Kidney (tissue), 14 donors: ENCODE measurements around the gene MAGEB4. TPM values are rescaled to one million over a fixed set of nuclear protein-coding genes. Genes with fewer than 3 reads are reported as not detected.

ENCODE experiments used
- DNase-seq, 5 donors: peaks; one replicate each; pipeline ENCODE4 v3.0.0-alpha.2; 2013 to 2020
- FAIRE-seq: peaks from 2 replicates; lab custom pipeline; 2012; peaks lifted over from hg19 to GRCh38; lab: Jason Lieb, UNC
- H3K27ac ChIP-seq, 2 donors: one replicate each; pipeline ENCODE4 v1.7.0; 2013; ENCODE audit warnings: low read depth in 2 of 2, low read length in 2 of 2, inconsistent platforms in 1 of 2
- H3K27me3 ChIP-seq: one replicate; pipeline ENCODE4 v1.7.1; 2013; ENCODE audit warnings: low read length, inconsistent platforms; ENCODE audit not compliant: control insufficient read depth, insufficient read depth
- H3K36me3 ChIP-seq, 3 donors: one replicate each; pipeline versions ENCODE4 v1.7.0 to v1.7.1; 2013; ENCODE audit warnings: low read length in 3 of 3, control low read depth in 1 of 3, inconsistent platforms in 1 of 3; ENCODE audit not compliant: insufficient read depth in 3 of 3, control insufficient read depth in 2 of 3
- H3K4me1 ChIP-seq, 3 donors: one replicate each; pipeline versions ENCODE4 v1.7.0 to v1.7.1; 2013; ENCODE audit warnings: low read length in 3 of 3, inconsistent platforms in 1 of 3, low read depth in 1 of 3; ENCODE audit not compliant: control insufficient read depth in 2 of 3, insufficient read depth in 2 of 3
- H3K4me3 ChIP-seq, 3 donors: one replicate each; pipeline versions ENCODE4 v1.7.0 to v1.8.1; 2013; ENCODE audit warnings: low read length in 3 of 3, control low read depth in 1 of 3, inconsistent platforms in 1 of 3
- H3K9ac ChIP-seq, 3 donors: one replicate each; pipeline versions ENCODE4 v1.7.0 to v1.7.1; 2013; ENCODE audit warnings: low read length in 3 of 3, control low read depth in 1 of 3, inconsistent platforms in 1 of 3
- H3K9me3 ChIP-seq, 3 donors: one replicate each; pipeline versions ENCODE4 v1.7.0 to v1.7.1; 2013; ENCODE audit warnings: low read length in 3 of 3, control low read depth in 1 of 3, inconsistent platforms in 1 of 3; ENCODE audit not compliant: control insufficient read depth in 2 of 3, insufficient read depth in 1 of 3
- intact Hi-C: fragments of 100-400 bp; cut with DNase I; formaldehyde crosslinking; loops from one replicate; pipeline ENCODE4 v1.11.1; 2022
- polyA plus RNA-seq: library from polyadenylated mRNA; stranded (reverse); fragments of 350-450 nt; fragmentation: Illumina TruSeq; extraction: RNeasy Lipid Tissue Mini Kit (QIAGEN cat#74804); gene quantifications from one replicate; pipeline ENCODE4 v1.2.3, GENCODE V29; 2014; ENCODE audit warnings: low read depth, low replicate concordance; ENCODE audit not compliant: insufficient read depth
- total RNA-seq: library from RNA; stranded (reverse); fragmentation: NEBNext Ultra II Directional; extraction: Animal tissue kit (Norgen Biotek cat#: 25700); gene quantifications from one replicate; pipeline ENCODE4 v1.2.1, GENCODE V29; 2021
- TF ChIP-seq, protein P1 (sequence below): IDR thresholded peaks from 3 replicates; pipeline ENCODE4 v1.5.1; 2012; ENCODE audit warnings: mild to moderate bottlenecking, moderate library complexity, borderline replicate concordance; ENCODE audit not compliant: insufficient read depth; ENCODE audit errors: extremely low read depth
- donor health status: control.
- donor health status: control.
- donor health status: control.
- donor health status: control.
- donor health status: control.
- donor health status: DM: yes; HTN: yes; CAD: no.
- donor health status: Normal renal cell carcinoma (clear cell type).

MAGEB4 gene
- total and polyA plus RNA-seq, 2 donors from 2014 or later, result not detected

DNA sequence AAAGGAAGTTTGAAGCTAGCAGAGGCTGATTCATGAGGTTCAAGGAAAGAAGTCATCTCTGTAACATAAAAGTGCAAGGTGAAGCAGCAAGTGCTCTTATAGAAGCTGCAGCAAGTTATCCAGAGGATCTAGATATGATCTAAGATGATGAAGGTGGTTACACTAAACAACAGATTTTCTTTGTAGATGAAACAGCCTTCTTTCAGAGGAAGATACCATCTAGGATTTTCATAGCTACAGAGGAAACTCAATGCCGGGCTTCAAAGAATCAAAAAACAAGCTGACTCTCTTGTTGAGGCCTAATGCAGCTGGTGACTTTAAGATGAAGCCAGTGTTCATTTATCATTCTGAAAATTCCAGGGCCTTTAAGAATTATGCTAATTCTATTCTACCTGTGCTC, 38.6 kb downstream of the MAGEB4 start:
- Histone ChIP-seq H3K36me3 (no peaks in the 10 kb centered on the region), H3K4me3 (no peak overlapping the region), H3K27ac (no peak overlapping the region), H3K4me1 (no peaks in the 10 kb centered on the region), H3K9me3 (no peaks in the 10 kb centered on the region), H3K27me3 (no peaks in the 10 kb centered on the region), H3K9ac (no peak overlapping the region)
- DNase-seq (no peak), FAIRE-seq (no peak)
- intact Hi-C loops, result no loop called here
- TF ChIP-seq, protein P1, sequence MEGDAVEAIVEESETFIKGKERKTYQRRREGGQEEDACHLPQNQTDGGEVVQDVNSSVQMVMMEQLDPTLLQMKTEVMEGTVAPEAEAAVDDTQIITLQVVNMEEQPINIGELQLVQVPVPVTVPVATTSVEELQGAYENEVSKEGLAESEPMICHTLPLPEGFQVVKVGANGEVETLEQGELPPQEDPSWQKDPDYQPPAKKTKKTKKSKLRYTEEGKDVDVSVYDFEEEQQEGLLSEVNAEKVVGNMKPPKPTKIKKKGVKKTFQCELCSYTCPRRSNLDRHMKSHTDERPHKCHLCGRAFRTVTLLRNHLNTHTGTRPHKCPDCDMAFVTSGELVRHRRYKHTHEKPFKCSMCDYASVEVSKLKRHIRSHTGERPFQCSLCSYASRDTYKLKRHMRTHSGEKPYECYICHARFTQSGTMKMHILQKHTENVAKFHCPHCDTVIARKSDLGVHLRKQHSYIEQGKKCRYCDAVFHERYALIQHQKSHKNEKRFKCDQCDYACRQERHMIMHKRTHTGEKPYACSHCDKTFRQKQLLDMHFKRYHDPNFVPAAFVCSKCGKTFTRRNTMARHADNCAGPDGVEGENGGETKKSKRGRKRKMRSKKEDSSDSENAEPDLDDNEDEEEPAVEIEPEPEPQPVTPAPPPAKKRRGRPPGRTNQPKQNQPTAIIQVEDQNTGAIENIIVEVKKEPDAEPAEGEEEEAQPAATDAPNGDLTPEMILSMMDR, result no peak

DNA sequence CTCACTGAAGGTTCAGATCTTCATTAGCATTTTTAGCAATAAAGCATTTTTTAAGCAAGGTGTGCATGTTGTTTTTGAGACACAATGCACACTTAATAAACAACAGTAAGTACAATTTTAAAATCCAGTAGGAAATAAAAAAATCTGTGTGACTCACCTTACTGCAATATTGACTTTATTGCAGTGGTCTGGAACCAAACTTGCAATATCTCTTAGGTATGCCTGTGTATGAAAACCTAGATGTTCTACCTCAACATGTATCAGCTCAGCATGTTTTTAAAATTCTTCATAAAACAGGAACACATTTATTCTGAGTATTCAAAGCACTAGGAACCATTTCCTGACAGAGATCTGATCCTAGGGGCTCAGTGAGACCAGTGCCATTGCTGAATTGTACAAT, 40.7 kb downstream of the MAGEB4 start:
- no peak for DNase-seq
- no peak overlapping the region for H3K27ac ChIP-seq
- FAIRE-seq, result no peak
- no peak overlapping the region for H3K4me3 ChIP-seq
- TF ChIP-seq, protein P1, result no peak
- no peaks in the 10 kb centered on the region for H3K27me3 ChIP-seq
- intact Hi-C loops, result no loop called here
- H3K4me1 ChIP-seq, result no peaks in the 10 kb centered on the region
- H3K36me3 ChIP-seq, result no peaks in the 10 kb centered on the region
- no peaks in the 10 kb centered on the region for H3K9me3 ChIP-seq
- no peak overlapping the region for H3K9ac ChIP-seq

DNA sequence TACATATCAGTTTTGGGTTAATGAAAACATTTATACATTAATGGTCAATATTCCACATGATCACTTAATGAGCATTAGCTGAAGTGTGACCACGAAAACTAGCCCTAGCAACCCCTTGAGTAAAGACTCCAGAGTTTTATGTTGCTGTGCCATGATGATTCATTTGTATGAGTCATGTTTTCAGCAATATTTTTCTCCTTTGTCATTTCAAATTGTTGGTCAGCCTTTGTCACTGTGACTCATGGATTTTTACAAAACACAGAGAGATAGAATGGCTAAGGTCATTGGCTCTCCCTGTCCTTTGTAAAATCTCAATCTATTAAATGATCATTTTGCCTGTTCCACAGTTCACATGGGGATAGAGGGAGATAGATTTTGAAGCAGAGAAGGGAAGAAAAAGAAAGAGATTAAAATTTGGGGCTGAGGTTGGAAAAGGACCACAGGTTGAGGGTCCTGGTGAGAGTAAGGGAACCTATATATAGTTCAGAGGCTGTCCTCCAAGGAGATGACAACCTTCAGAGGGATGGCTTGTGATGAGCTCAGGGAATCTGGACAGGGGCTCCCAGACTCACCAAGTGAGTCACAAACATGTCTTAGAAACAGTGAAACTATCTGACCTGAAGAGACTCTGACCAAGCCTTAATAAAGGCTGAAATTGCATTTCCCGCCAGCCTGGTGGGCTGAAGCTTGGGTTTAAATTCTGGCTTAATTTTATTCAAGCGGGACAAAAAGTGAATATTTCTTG, 41.8 kb downstream of the MAGEB4 start:
- Histone ChIP-seq H3K27ac (no peak overlapping the region), H3K36me3 (no peaks in the 10 kb centered on the region), H3K9ac (no peak overlapping the region), H3K27me3 (no peaks in the 10 kb centered on the region), H3K4me3 (no peak overlapping the region), H3K4me1 (no peaks in the 10 kb centered on the region), H3K9me3 (no peaks in the 10 kb centered on the region)
- intact Hi-C loops, result no loop called here
- TF ChIP-seq, protein P1, result no peak
- FAIRE-seq (peak; percentile 76), DNase-seq (no peak)

Other genes starting within 250 kb of the MAGEB4 start
- 0.16 TPM for gene MAGEB2, start 26.4 kb upstream of the MAGEB4 start, total RNA-seq
- not detected for gene MAGEB2, start 26.4 kb upstream of the MAGEB4 start, polyA plus RNA-seq
- not detected for gene MAGEB3, start 11.3 kb upstream of the MAGEB4 start, total RNA-seq
- gene MAGEB3, start 11.3 kb upstream of the MAGEB4 start, polyA plus RNA-seq, result not detected
- not detected for gene MAGEB1, start 5.1 kb downstream of the MAGEB4 start, total RNA-seq
- gene MAGEB1, start 5.1 kb downstream of the MAGEB4 start, polyA plus RNA-seq, result not detected
- gene NR0B1, start 67.4 kb downstream of the MAGEB4 start, total RNA-seq, result 0.16 TPM
- not detected for gene NR0B1, start 67.4 kb downstream of the MAGEB4 start, polyA plus RNA-seq